HepG2 (cell line): Measurements from ENCODE around the gene IPMK. TPM values are rescaled to one million over a fixed set of nuclear protein-coding genes. Genes with fewer than 3 reads are reported as not detected.

Source experiments
- HINFP ChIP-seq: sonication (generic); formaldehyde crosslinking; IDR thresholded peaks from 2 replicates; pipeline ENCODE4 v1.4.0; 2020; ENCODE audit warnings: low read depth, mild to moderate bottlenecking, missing genetic modification reagents
- RAD51 ChIP-seq: fragments of 450-650 bp; IDR thresholded peaks from 2 replicates; pipeline ENCODE4 v1.6.1; 2016; ENCODE audit warnings: borderline replicate concordance
- TERF1 ChIP-seq: sonication (generic); formaldehyde crosslinking; IDR thresholded peaks from 2 replicates; pipeline ENCODE4 v1.8.0; 2022; ENCODE audit warnings: mild to moderate bottlenecking, missing genetic modification reagents, moderate library complexity
- ZFP36 ChIP-seq: fragments of 150-350 bp; IDR thresholded peaks from 2 replicates; pipeline ENCODE4 v1.6.1; 2018; ENCODE audit warnings: borderline replicate concordance, low read length, low read depth; ENCODE audit not compliant: partially characterized antibody
- ZIK1 ChIP-seq: sonication (generic); formaldehyde crosslinking; IDR thresholded peaks from 2 replicates; pipeline ENCODE4 v1.5.0; 2020; ENCODE audit warnings: mild to moderate bottlenecking, low read depth, missing genetic modification reagents, borderline replicate concordance
- ZKSCAN8 ChIP-seq: IDR thresholded peaks from 2 replicates; pipeline ENCODE4 v1.6.1; 2016; ENCODE audit warnings: borderline replicate concordance, missing genetic modification reagents, missing compliant biosample characterization
- ZNF136 ChIP-seq: sonication (generic); formaldehyde crosslinking; IDR thresholded peaks from 2 replicates; pipeline ENCODE4 v1.8.1; 2022; ENCODE audit warnings: low read depth, mild to moderate bottlenecking, moderate library complexity, missing genetic modification reagents
- ZNF296 ChIP-seq: sonication (generic); formaldehyde crosslinking; conservative IDR thresholded peaks from 2 replicates; pipeline ENCODE4 v1.5.0; 2020; ENCODE audit warnings: mild to moderate bottlenecking, missing genetic modification reagents
- ZNF510 ChIP-seq: sonication (generic); formaldehyde crosslinking; IDR thresholded peaks from 2 replicates; pipeline ENCODE4 v1.4.0; 2020; ENCODE audit warnings: low read depth, mild to moderate bottlenecking, missing genetic modification reagents
- ZNF644 ChIP-seq: IDR thresholded peaks from 2 replicates; pipeline ENCODE4 v1.6.1; 2016; ENCODE audit warnings: low read depth
- ZNF646 ChIP-seq: sonication (generic); formaldehyde crosslinking; IDR thresholded peaks from 2 replicates; pipeline ENCODE4 v1.9.0; 2021; ENCODE audit warnings: mild to moderate bottlenecking, missing genetic modification reagents
- ZNF776 ChIP-seq: sonication (generic); formaldehyde crosslinking; IDR thresholded peaks from 2 replicates; pipeline ENCODE4 v1.4.0; 2020; ENCODE audit warnings: mild to moderate bottlenecking, missing genetic modification reagents
- ZSCAN5A ChIP-seq: sonication (generic); formaldehyde crosslinking; IDR thresholded peaks from 2 replicates; pipeline ENCODE4 v1.8.0; 2022; ENCODE audit warnings: mild to moderate bottlenecking, missing genetic modification reagents, borderline replicate concordance
- polyA plus RNA-seq, 8 experiments: library from polyadenylated mRNA; depleted of rRNA in 3 of 8; stranded (reverse) in 7 of 8; unstranded in 1 of 8; fragments of >200 nt; fragmentation: Illumina TruSeq in 4 of 8; extraction: Trizol in 4 of 8; gene quantifications; 2 replicates each; pipeline versions ENCODE4 v1.2.1 to v1.2.3, GENCODE V29; 2011 to 2016; ENCODE audit warnings: low read depth in 4 of 8, missing spikeins in 1 of 8, mixed read lengths in 1 of 8; ENCODE audit not compliant: insufficient read depth in 1 of 8
- total RNA-seq, 5 experiments: library from RNA; depleted of rRNA; stranded (reverse); fragments of >200 nt; fragmentation: Illumina TruSeq; extraction: Trizol; gene quantifications; 2 replicates each; pipeline ENCODE4 v1.2.3, GENCODE V29; 2016; ENCODE audit warnings: low read depth in 1 of 5
- TF ChIP-seq, protein P1 (sequence below): sonication (generic); formaldehyde crosslinking; IDR thresholded peaks from 2 replicates; pipeline ENCODE4 v1.4.0; 2020; ENCODE audit warnings: low read depth, mild to moderate bottlenecking, missing genetic modification reagents

IPMK gene
- total and polyA plus RNA-seq, 2 of the 13 experiments (the other 11 are each of a cell fraction or from before 2014, with no cell fraction given), result 2.7 to 3.9 TPM

GRCh38 chr10:58268946-58269781 lies 1.5 kb upstream of the IPMK start, which contains the start of gene CISD1 (continued):
- TF ChIP-seq ZSCAN5A (peak; percentile 97), ZFP36 (no peak), ZIK1 (CRISPR knock-in tag) (peak; percentile 96), TERF1 (CRISPR knock-in tag) (peak; percentile 76), HINFP (peak; percentile 74; the same call in 1 of the 2 replicates), ZNF136 (CRISPR knock-in tag) (no peak; the same call in 1 of the 2 replicates), ZNF510 (CRISPR knock-in tag) (peak; percentile 64; the same call in 1 of the 2 replicates), ZNF646 (CRISPR knock-in tag) (peak; percentile 59; the same call in 1 of the 2 replicates), ZNF644 (0 out of 2 replicates have a peak, but pooled peaks have one; percentile 8), ZNF776 (CRISPR knock-in tag) (peak; percentile 91; the same call in 1 of the 2 replicates), RAD51 (0 out of 2 replicates have a peak, but pooled peaks have one; percentile 18), ZKSCAN8 (CRISPR knock-in tag) (0 out of 2 replicates have a peak, but pooled peaks have one; percentile 46), ZNF296 (CRISPR knock-in tag) (peak; percentile 70; the same call in 1 of the 2 replicates)
- TF ChIP-seq, protein P1, sequence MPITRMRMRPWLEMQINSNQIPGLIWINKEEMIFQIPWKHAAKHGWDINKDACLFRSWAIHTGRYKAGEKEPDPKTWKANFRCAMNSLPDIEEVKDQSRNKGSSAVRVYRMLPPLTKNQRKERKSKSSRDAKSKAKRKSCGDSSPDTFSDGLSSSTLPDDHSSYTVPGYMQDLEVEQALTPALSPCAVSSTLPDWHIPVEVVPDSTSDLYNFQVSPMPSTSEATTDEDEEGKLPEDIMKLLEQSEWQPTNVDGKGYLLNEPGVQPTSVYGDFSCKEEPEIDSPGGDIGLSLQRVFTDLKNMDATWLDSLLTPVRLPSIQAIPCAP (CRISPR knock-in tag), result no peak
